SK-N-SH treated with all-trans-retinoic acid at 6 μM for 48 hours (cell line): Measurements from ENCODE around the gene SERINC3.

ENCODE experiments used
- BACH2 ChIP-seq: fragments of 250-450 bp; sonication (Bioruptor Pico); IDR thresholded peaks from 2 replicates; pipeline ENCODE4 v1.9.0; 2021; ENCODE audit warnings: mild to moderate bottlenecking, borderline replicate concordance
- OSR1 ChIP-seq: fragments of 250-450 bp; sonication (Bioruptor Pico); IDR thresholded peaks from 2 replicates; pipeline ENCODE4 v1.8.0; 2022; ENCODE audit warnings: moderate library complexity, mild to moderate bottlenecking, inconsistent platforms
- TOX ChIP-seq: fragments of 250-450 bp; sonication (Bioruptor Pico); IDR thresholded peaks from 2 replicates; pipeline ENCODE4 v1.8.0; 2021; ENCODE audit warnings: mild to moderate bottlenecking, moderate library complexity, borderline replicate concordance
- ZFP30 ChIP-seq: fragments of 450-650 bp; formaldehyde crosslinking; IDR thresholded peaks from 2 replicates; pipeline ENCODE4 v1.5.0; 2022; ENCODE audit warnings: mild to moderate bottlenecking, moderate library complexity

DNA sequence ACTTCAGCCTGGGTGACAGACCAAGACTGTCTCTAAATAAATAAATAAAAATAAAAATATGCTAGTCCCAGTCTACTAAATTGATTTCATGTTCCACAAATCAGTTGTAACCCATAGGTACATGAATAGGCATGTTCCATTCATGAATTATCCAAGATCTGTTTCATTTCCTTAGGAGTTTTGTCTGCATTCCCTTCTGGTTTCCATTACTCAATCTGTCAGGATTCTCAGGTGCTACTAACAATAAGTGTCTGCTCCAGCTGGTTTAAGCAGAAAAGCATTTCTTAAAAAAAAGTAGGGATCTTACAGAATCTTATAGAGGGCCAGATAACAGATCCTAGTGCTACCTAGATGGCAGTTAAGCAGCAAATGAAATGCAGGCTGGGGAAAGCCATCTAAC lies 44.9 kb upstream of the SERINC3 start:
- TF ChIP-seq ZFP30 (CRISPR knock-in tag): no peak
- TF ChIP-seq OSR1 (CRISPR knock-in tag): no peak
- no peak for TF ChIP-seq TOX (CRISPR knock-in tag)
- no peak for TF ChIP-seq BACH2
